SIG-M5 treated with dmso at 0.1 percent for 504 hours (cell line): ENCODE data around the gene ZNF384.
"Not testable (repeated sequence)": the region's sequence is repeated elsewhere in the genome, so short reads cannot be mapped to it uniquely, and the experiment has no call there.

Source experiments
- DNase-seq: peaks from one replicate; lab custom pipeline; 2025; ENCODE audit not compliant: unreplicated experiment; lab: John Stamatoyannopoulos, UW

ZNF384 gene

GRCh38 chr12:6688999-6689882, at the start of gene ZNF384:
Gene ZNF384 (minus strand): TSS chr12:6689375. CDS start chr12:6679520, 9,855 bp downstream.
- peak; percentile 100 for DNase-seq

- DNase-seq = no peak
Observed at GRCh38 chr12:6736754-6737153, 47.6 kb upstream of the ZNF384 start.

DNA sequence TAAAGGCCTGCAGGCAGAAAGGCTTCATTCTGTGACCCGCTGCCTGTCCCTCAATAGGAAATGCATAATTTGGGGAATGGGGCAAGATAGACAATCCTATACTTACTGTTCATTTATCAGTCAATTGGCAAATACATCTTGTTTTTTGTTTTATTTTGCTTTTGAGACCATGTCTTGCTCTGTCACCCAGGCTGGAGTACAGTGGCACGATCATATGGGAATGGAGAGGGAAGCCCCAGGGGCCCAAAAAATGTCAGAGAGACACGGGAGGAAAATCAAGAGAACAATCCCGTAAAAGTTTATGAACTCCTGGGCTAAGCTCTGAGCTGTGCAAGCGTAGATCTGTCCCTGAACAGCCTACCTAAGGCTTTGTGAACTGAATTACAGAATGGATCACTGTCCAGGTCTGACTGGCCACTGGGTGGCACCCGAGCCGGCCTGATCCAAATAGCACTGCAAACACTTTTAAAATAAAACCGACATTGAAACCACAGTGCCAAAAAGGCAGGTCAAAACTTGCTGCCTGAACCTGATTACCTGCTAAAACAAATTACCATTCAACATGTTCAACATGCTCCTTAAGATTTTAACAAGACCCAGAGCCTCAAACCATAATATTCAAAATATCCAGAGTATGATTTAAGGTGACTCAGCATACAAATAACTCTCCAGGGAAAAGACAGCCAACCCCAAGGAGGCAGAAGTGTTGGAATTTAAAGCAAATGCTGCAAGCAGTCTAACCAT, 46.4 kb upstream of the ZNF384 start:
- peak; percentile 43 for DNase-seq

DNA sequence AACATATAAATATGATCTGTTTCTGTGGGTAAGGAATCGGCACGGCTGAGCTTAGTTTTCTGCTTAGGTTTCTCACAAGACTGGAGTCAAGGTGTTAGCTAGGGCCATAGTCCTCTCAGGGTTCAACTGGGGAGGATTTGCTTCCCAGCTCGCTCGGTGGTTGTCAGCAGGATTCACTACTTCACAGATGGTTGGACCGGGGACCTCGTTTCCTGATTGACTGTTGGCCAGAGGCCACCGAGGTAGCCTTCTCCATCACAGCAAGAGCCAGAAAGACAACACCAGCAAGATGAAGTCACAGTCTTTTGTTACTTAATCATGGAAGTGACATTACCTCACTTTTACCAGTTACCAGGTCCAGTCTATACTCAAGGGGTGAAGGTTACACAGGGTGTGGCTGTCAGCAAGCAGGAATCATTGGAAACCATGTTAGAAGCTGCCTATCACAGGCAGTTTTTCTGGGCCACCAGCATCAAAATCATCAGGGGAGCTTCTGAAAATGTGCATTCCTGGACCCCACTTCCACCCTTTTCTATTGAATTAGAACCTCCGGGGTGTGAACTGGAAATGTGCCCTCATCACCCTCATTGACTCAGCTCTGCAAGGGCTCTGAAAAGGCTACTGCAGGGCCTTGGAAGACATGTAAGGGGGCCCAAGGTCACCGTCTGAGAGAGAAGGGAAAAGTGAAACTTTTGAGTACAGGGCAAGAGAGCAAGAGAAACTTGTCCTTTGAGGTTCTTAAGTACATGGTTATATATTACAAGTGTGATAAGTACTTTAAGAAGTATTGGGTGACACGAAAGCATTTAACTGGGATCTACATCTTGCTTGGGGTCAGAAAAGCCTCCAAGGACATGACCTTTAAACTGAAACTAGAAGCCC, 45.6 kb upstream of the ZNF384 start:
- no peak for DNase-seq

DNA sequence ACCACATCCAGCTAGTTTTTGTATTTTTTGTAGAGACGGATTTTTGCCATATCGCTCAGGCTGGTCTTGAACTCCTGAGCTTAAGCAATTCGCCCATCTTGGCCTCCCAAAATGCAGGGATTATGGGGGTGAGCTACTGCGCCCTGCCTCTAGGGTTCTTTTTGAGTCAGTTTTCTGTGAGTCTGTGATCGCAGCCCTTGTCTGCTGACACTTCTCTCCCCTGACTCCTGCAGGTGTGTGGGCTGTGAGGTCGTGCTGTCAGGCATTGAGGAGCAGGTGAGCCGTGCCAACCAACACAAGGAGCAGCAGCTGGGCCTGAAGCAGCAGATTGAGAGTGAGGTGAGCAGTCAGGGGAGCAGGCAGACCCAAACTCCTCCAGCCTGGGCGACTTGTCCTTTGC, 41.0 kb upstream of the ZNF384 start:
- no peak for DNase-seq

GRCh38 chr12:6729186-6729585, 40.0 kb upstream of the ZNF384 start:
- no peak for DNase-seq

DNA sequence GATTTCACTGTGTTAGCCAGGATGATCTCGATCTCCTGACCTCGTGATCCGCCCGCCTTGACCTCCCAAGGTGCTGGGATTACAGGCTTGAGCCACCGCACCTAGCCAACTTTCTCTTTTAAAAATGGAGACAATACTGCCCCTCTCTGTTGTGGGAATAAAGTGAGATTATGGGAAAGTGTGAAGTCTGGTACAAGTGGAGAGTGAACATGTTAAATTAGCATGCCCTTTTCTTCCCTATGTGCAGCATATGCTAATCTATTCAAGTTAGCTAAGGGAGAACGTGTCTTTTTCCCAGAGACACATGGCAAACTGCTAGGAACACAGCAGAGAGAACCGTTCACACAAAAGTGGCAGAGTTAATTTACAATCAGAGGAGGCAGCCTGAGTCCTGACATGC, 36.2 kb upstream of the ZNF384 start:
- DNase-seq = no peak

DNA sequence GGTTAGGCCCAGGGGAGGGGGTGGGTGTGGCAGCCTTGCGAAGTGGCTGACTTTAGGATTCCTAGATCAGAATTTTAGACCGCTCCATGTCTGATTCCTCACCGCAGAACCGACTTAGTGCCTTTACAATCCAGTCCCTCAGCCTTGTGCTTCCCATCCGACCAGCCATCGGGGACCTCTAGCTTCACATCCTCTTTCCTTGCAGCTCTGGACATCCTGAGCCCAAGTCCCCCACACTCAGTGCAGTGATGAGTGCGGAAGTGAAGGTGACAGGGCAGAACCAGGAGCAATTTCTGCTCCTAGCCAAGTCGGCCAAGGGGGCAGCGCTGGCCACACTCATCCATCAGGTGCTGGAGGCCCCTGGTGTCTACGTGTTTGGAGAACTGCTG, 35.2 kb upstream of the ZNF384 start:
- DNase-seq = peak; percentile 73

DNA sequence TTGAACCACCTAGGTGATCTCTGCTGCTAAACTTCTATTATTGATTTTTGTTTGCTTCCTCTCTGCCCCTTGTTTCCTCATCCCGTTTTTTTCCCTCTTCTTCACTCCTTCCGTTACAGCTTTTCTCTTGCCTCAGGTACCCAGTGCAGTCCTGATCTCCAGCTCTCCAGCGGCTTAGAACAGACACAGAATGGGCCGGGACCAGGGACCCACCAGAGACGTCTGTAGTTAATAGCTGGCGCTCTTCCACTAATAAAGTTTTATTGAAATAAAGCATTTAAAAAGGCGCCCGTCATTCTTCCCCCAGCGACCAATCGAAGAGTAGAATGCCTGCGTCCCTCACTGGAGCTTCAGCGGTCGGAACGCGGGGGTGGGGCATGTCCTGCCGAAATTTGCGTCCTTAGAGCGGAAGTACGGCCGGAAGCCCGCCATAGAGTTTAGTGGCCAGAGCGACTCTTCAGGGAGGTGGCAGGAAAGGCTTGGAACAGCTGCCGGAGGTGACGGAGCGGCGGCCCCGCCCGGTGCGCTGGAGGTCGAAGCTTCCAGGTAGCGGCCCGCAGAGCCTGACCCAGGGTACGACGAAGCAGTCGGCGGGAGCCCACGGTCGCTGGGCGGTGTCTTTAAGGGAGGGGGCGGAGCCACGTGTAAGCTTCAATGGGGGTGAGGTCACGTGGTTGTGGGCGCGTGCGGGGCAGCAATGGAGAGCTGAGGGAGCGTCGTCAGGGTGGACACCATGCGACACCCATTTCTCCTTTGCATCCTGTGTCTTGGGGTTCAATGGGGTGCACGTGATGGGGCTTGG, 34.6 kb upstream of the ZNF384 start, which contains the start of gene COPS7A:
Gene COPS7A (plus strand): TSS at position 440 of the 802 bp plus-strand sequence. CDS start 611 bp downstream, outside the sequence.
- DNase-seq = peak; percentile 100

GRCh38 chr12:6722863-6723262, 33.7 kb upstream of the ZNF384 start:
- no peak for DNase-seq

DNA sequence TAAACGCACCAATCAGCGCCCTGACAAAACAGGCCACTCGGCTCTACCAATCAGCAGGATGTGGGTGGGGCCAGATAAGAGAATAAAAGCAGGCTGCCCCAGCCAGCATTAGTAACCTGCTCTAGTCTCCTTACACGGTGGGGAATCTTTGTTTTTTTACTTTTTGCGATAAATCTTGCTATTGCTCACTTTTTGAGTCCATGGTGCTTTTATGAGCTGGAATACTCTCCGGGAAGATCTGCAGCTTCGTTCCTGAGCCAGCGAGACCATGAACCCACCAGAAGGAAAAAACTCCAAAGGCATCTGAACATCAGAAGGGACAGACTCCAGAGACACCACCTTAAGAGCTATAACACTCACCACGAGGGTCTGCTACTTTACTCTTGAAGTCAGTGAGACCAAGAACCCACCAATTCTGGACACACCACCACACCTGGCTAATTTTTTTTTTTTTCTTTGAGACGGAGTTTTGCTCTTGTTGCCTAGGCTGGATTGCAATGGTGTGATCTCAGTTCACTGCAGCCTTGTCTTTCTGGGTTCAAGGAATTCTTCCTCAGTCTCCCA, 27.8 kb upstream of the ZNF384 start:
- no peak for DNase-seq

- DNase-seq = not testable (repeated sequence)
Observed at GRCh38 chr12:6716031-6716873, 27.1 kb upstream of the ZNF384 start.

GRCh38 chr12:6708960-6709394, 19.8 kb upstream of the ZNF384 start:
- DNase-seq = no peak

DNA sequence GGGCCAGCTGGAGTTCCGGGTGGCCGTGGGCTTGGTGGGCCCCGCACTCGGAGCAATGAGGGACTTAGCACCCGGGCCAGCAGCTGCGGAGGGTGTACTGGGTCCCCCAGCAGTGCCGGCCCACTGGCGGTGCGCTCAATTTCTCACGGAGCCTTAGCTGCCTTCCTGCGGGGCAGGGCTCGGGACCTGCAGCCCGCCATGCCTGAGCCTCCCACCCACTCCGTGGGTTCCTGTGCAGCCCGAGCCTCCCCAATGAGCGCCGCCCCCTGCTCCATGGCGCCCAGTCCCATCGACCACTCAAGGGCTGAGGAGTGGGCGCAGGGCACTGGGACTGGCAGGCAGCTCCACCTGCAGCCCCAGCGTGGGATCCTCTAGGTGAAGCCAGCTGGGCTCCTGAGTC, 19.2 kb upstream of the ZNF384 start:
- DNase-seq = not testable (repeated sequence)

GRCh38 chr12:6703631-6704030, 14.5 kb upstream of the ZNF384 start:
- DNase-seq = no peak

- DNase-seq = no peak
Observed at GRCh38 chr12:6701078-6701768, 12.0 kb upstream of the ZNF384 start.

- no peak for DNase-seq
Observed at GRCh38 chr12:6700646-6701051, 11.5 kb upstream of the ZNF384 start, which contains the start of gene PIANP. Gene PIANP (minus strand): TSS chr12:6700815. CDS start chr12:6698061, 2,754 bp downstream.

- DNase-seq = no peak
Observed at GRCh38 chr12:6699989-6700645, 10.9 kb upstream of the ZNF384 start.
